ENCODE results near the gene ACSL1. TPM values are rescaled to one million over a fixed set of nuclear protein-coding genes. Genes with fewer than 3 reads are reported as not detected.
"Not testable (repeated sequence)": the region's sequence is repeated elsewhere in the genome, so short reads cannot be mapped to it uniquely, and the experiment has no call there.

Gene ACSL1
- total and polyA plus RNA-seq, 2 experiments from 2014 or later, result 15.4 to 16.8 TPM

DNA sequence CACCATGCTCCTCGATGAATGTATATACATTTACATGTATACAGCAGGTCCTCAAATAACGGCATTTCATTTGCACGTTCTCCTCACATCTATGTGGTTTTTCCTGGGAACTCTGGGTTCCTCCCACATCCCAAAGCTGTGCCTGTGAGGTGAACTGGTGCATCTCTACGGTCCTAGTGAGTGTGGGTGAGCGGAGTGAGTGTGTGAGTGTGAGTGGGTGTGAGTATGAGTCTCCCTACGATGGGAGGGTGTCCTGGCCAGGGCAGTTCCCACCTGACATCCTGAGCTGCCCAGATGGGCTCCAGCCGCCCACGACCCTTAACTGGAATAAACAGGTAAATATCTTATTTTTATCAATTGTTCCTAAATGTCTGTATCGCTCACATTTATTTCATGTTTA is 40.0 kb downstream of the ACSL1 start:
- H3K79me2 ChIP-seq (ENCODE audit: insufficient read depth), result no peaks in the 10 kb centered on the region
- no peak overlapping the region for H2AFZ ChIP-seq
- H3K9me2 ChIP-seq (ENCODE audit: insufficient read depth), result no peaks in the 10 kb centered on the region
- no peaks in the 10 kb centered on the region for H3K4me1 ChIP-seq (ENCODE audit: insufficient read depth)
- WGBS, 2 experiments (ENCODE audit: low coverage in 1 of 2, low lambda C conversion rate in 2 of 2, missing lambda C conversion rate in 2 of 2), result 87 to 92% methylated on average over 9 of the region's 9 CpGs
- H3K4me2 ChIP-seq (ENCODE audit: unreplicated experiment), result no peak overlapping the region
- in situ Hi-C loops (cut with MboI), result no loop called here
- no peaks in the 10 kb centered on the region for H4K20me1 ChIP-seq (ENCODE audit: insufficient read depth)
- no peak for DNase-seq
- no peak overlapping the region for H3K9ac ChIP-seq
- no peaks in the 10 kb centered on the region for H3K9me3 ChIP-seq (ENCODE audit: low read depth)
- H3K27ac ChIP-seq, result no peak overlapping the region
- no peak overlapping the region for H3K4me3 ChIP-seq
- no peak for TF ChIP-seq EZH2phosphoT487 (IDR thresholded peaks at IDR 0.05; ENCODE audit: insufficient read depth, low read depth)
- TF ChIP-seq EZH2 (IDR thresholded peaks at IDR 0.05; ENCODE audit: insufficient read depth, poor library complexity, severe bottlenecking), result no peak
- no peaks in the 10 kb centered on the region for H3F3A ChIP-seq (ENCODE audit: insufficient read depth)
- no peaks in the 10 kb centered on the region for H3K27me3 ChIP-seq (replicated peaks; ENCODE audit: insufficient read depth)
- 0 out of 2 replicates have a peak, but pooled peaks cover 3% of the 10 kb centered on the region for H3K36me3 ChIP-seq (ENCODE audit: low read depth)

GRCh38 chr4:184784628-184785257 is 41.0 kb downstream of the ACSL1 start:
- no peak for TF ChIP-seq EZH2 (IDR thresholded peaks at IDR 0.05; ENCODE audit: insufficient read depth, poor library complexity, severe bottlenecking)
- no peak for TF ChIP-seq EZH2phosphoT487 (IDR thresholded peaks at IDR 0.05; ENCODE audit: insufficient read depth, low read depth)
- Histone ChIP-seq H3K4me1 (ENCODE audit: insufficient read depth) (no peaks in the 10 kb centered on the region), H3K79me2 (ENCODE audit: insufficient read depth) (no peaks in the 10 kb centered on the region), H3K4me2 (ENCODE audit: unreplicated experiment) (no peak overlapping the region), H3K27ac (no peak overlapping the region), H3K9ac (no peak overlapping the region), H3F3A (ENCODE audit: insufficient read depth) (no peaks in the 10 kb centered on the region), H3K9me3 (ENCODE audit: low read depth) (no peaks in the 10 kb centered on the region), H3K27me3 (replicated peaks; ENCODE audit: insufficient read depth) (no peaks in the 10 kb centered on the region), H3K4me3 (no peak overlapping the region), H3K9me2 (ENCODE audit: insufficient read depth) (no peaks in the 10 kb centered on the region), H4K20me1 (ENCODE audit: insufficient read depth) (no peaks in the 10 kb centered on the region), H3K36me3 (ENCODE audit: low read depth) (0 out of 2 replicates have a peak, but pooled peaks cover 3% of the 10 kb centered on the region), H2AFZ (no peak overlapping the region)
- no peak for DNase-seq
- in situ Hi-C loops (cut with MboI), result no loop called here
- 72 to 75% methylated on average over 8 of the region's 8 CpGs for WGBS, 2 experiments (ENCODE audit: low coverage in 1 of 2, low lambda C conversion rate in 2 of 2, missing lambda C conversion rate in 2 of 2)

DNA sequence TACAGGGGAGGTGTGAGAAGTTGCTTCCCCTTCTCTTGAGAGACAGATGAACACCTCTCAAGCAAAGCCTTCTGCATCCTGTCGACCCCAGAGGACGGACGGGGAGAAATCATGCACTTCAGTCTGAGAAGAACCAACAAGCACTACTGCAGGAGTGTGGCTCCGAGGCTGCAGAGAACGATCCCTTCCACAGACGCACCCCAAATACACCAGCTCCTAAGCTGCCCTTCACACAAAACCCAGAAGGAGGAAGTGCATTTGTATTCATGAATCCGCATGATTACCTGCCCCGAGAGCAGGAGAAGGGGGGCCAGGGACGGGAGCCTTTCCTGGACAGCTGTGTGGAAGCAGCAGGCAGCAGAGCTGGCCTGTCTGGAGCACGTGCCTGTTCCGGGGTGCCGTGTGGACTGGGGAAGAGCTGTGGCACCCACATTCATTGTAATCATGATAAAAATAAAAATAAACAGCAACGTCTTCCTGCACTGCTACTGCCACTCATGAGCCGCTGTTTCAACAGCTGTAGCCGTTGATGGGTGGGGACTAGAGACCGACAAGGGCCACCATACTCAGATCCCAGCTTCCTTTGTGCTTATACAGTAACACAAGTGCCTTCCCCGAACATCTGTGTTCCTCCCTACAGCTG is 42.9 kb downstream of the ACSL1 start:
- H4K20me1 ChIP-seq (ENCODE audit: insufficient read depth), result no peaks in the 10 kb centered on the region
- WGBS, 2 experiments (ENCODE audit: low coverage in 1 of 2, low lambda C conversion rate in 2 of 2, missing lambda C conversion rate in 2 of 2), result 91 to 93% methylated on average over 17 of the region's 17 CpGs
- H3F3A ChIP-seq (ENCODE audit: insufficient read depth), result no peaks in the 10 kb centered on the region
- H3K79me2 ChIP-seq (ENCODE audit: insufficient read depth), result no peaks in the 10 kb centered on the region
- no peak overlapping the region for H3K4me3 ChIP-seq
- no peaks in the 10 kb centered on the region for H3K9me2 ChIP-seq (ENCODE audit: insufficient read depth)
- H3K36me3 ChIP-seq (ENCODE audit: low read depth), result 0 out of 2 replicates have a peak, but pooled peaks cover 3% of the 10 kb centered on the region
- H3K9ac ChIP-seq, result no peak overlapping the region
- TF ChIP-seq EZH2phosphoT487 (IDR thresholded peaks at IDR 0.05; ENCODE audit: insufficient read depth, low read depth), result no peak
- no peak for TF ChIP-seq EZH2 (IDR thresholded peaks at IDR 0.05; ENCODE audit: insufficient read depth, poor library complexity, severe bottlenecking)
- no peaks in the 10 kb centered on the region for H3K4me1 ChIP-seq (ENCODE audit: insufficient read depth)
- in situ Hi-C loops (cut with MboI), result no loop called here
- no peaks in the 10 kb centered on the region for H3K9me3 ChIP-seq (ENCODE audit: low read depth)
- H3K4me2 ChIP-seq (ENCODE audit: unreplicated experiment), result no peak overlapping the region
- no peaks in the 10 kb centered on the region for H3K27me3 ChIP-seq (replicated peaks; ENCODE audit: insufficient read depth)
- no peak overlapping the region for H2AFZ ChIP-seq
- no peak for DNase-seq
- no peak overlapping the region for H3K27ac ChIP-seq

- H3K4me1 ChIP-seq (ENCODE audit: insufficient read depth); H3K4me2 ChIP-seq (ENCODE audit: unreplicated experiment); H3K27ac ChIP-seq; H2AFZ ChIP-seq; H3K9me3 ChIP-seq (ENCODE audit: low read depth); H4K20me1 ChIP-seq (ENCODE audit: insufficient read depth); in situ Hi-C loops (cut with MboI); DNase-seq; H3K79me2 ChIP-seq (ENCODE audit: insufficient read depth); H3K9me2 ChIP-seq (ENCODE audit: insufficient read depth); H3K4me3 ChIP-seq; H3K27me3 ChIP-seq (replicated peaks; ENCODE audit: insufficient read depth); H3K9ac ChIP-seq; H3K36me3 ChIP-seq (ENCODE audit: low read depth); H3F3A ChIP-seq (ENCODE audit: insufficient read depth): not testable (repeated sequence)
- WGBS, 2 experiments (ENCODE audit: low coverage in 1 of 2, low lambda C conversion rate in 2 of 2, missing lambda C conversion rate in 2 of 2), result 98% methylated on average over 4 of the region's 4 CpGs
Measured at GRCh38 chr4:184779160-184779559, 46.6 kb downstream of the ACSL1 start.
